Measurements from ENCODE around the gene NADSYN1.
A peak's percentile ranks its signal among the peaks of the same experiment; 100 is the strongest.

NADSYN1 gene

GRCh38 chr11:71453037-71453917 is at the start of gene NADSYN1:
Gene NADSYN1, plus strand, starts transcription at chr11:71453203. Its CDS starts 94 bp downstream, at chr11:71453297.
- DNase-seq (ENCODE audit: low read depth in 2 of 2), result peak; percentile 93 to 96
- peak within 1 kb of the TSS; percentile 92 to 93 for H3K4me3 ChIP-seq (replicated peaks in 1 of 2; ENCODE audit: low read depth in 2 of 2, low read length in 2 of 2)
- TF ChIP-seq, protein P1, sequence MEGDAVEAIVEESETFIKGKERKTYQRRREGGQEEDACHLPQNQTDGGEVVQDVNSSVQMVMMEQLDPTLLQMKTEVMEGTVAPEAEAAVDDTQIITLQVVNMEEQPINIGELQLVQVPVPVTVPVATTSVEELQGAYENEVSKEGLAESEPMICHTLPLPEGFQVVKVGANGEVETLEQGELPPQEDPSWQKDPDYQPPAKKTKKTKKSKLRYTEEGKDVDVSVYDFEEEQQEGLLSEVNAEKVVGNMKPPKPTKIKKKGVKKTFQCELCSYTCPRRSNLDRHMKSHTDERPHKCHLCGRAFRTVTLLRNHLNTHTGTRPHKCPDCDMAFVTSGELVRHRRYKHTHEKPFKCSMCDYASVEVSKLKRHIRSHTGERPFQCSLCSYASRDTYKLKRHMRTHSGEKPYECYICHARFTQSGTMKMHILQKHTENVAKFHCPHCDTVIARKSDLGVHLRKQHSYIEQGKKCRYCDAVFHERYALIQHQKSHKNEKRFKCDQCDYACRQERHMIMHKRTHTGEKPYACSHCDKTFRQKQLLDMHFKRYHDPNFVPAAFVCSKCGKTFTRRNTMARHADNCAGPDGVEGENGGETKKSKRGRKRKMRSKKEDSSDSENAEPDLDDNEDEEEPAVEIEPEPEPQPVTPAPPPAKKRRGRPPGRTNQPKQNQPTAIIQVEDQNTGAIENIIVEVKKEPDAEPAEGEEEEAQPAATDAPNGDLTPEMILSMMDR (IDR thresholded peaks at IDR 0.05; ENCODE audit: low read depth, low read length), result no peak

DNA sequence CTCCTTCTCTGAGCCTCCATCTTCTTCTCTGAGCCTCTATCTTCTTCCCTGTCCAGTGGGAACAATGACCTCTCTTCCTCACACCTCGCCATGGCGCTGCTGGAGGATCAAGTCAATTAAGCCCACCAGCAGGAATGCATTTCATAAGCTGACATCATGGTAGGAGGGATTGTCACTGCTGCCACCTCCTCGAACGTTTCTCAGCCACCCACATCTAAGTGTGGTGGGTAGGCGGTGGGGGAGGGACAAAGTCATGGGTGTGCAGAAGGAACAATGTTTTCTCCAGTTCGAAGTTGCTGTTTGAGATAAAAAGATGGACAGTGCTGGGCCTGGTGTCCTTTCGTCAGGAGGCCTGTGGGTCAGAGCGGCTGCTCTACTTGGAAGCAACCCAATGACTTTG is 48.8 kb upstream of the NADSYN1 start:
- TF ChIP-seq, protein P1 (IDR thresholded peaks at IDR 0.05; ENCODE audit: low read depth, low read length), result no peak
- no peak overlapping the region for H3K4me3 ChIP-seq (replicated peaks in 1 of 2; ENCODE audit: low read depth in 2 of 2, low read length in 2 of 2)
- DNase-seq (ENCODE audit: low read depth in 2 of 2), result no peak

GRCh38 chr11:71406681-71407080 is 46.3 kb upstream of the NADSYN1 start:
- no peak for DNase-seq (ENCODE audit: low read depth in 2 of 2)
- no peak overlapping the region for H3K4me3 ChIP-seq (replicated peaks in 1 of 2; ENCODE audit: low read depth in 2 of 2, low read length in 2 of 2)
- TF ChIP-seq, protein P1 (IDR thresholded peaks at IDR 0.05; ENCODE audit: low read depth, low read length), result no peak

- no peak overlapping the region for H3K4me3 ChIP-seq (replicated peaks in 1 of 2; ENCODE audit: low read depth in 2 of 2, low read length in 2 of 2)
- TF ChIP-seq, protein P1 (IDR thresholded peaks at IDR 0.05; ENCODE audit: low read depth, low read length), result no peak
Measured at GRCh38 chr11:71407356-71407755, 45.6 kb upstream of the NADSYN1 start.

GRCh38 chr11:71408826-71409225 is 44.2 kb upstream of the NADSYN1 start:
- DNase-seq (ENCODE audit: low read depth in 2 of 2), result no peak
- TF ChIP-seq, protein P1 (IDR thresholded peaks at IDR 0.05; ENCODE audit: low read depth, low read length), result no peak
- no peak overlapping the region for H3K4me3 ChIP-seq (replicated peaks in 1 of 2; ENCODE audit: low read depth in 2 of 2, low read length in 2 of 2)

More at GRCh38 chr11:71407356-71407755, 45.6 kb upstream of the NADSYN1 start:
- DNase-seq (ENCODE audit: low read depth in 2 of 2), result no peak

- H3K4me3 ChIP-seq (replicated peaks in 1 of 2; ENCODE audit: low read depth in 2 of 2, low read length in 2 of 2), result no peak overlapping the region
- TF ChIP-seq, protein P1 (IDR thresholded peaks at IDR 0.05; ENCODE audit: low read depth, low read length), result no peak
- DNase-seq (ENCODE audit: low read depth in 2 of 2), result no peak
Measured at GRCh38 chr11:71410363-71410966, 42.5 kb upstream of the NADSYN1 start.

Data from cardiac fibroblast (primary cell).